ENCODE measurements around the gene PRSS27. TPM values are rescaled to one million over a fixed set of nuclear protein-coding genes. Genes with fewer than 3 reads are reported as not detected.
"Not testable (repeated sequence)": the region's sequence is repeated elsewhere in the genome, so short reads cannot be mapped to it uniquely, and the experiment has no call there.

Gene PRSS27
- total and polyA plus RNA-seq, 2 experiments from 2014 or later: 12.1 to 17.0 TPM

DNA sequence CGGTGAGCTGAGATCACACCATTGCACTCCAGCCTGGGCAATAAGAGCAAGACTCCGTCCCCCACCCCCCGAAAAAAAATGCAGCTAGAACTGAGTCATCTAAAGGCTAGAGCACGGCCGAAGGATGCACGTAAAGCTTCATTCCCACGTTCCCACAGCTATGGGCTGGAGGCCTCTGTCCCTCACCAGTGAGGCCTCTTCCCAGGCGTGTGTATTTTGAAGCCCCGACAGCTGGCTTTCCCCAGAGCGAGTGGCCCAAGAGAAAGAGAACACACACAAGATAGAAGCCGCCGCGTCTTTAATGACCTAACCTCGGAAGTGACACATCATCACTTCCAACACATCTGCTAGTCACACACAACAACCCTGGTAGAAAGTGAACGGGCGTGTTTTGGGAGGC, 44.3 kb downstream of the PRSS27 start:
- no peak for DNase-seq (ENCODE audit: low read depth in 1 of 2, low spot score in 1 of 2)
- no peak overlapping the region for H3K27ac ChIP-seq

GRCh38 chr16:2675021-2675420, 45.0 kb downstream of the PRSS27 start:
- Histone ChIP-seq H3K9me3 (ENCODE audit: low read depth) (no peaks in the 10 kb centered on the region), H3K27ac (no peak overlapping the region), H3K27me3 (no peaks in the 10 kb centered on the region), H3K4me1 (ENCODE audit: low read depth) (peaks cover 9% of the 10 kb centered on the region), H3K36me3 (no peaks in the 10 kb centered on the region), H3K4me3 (no peak overlapping the region)
- TF ChIP-seq, protein P1, sequence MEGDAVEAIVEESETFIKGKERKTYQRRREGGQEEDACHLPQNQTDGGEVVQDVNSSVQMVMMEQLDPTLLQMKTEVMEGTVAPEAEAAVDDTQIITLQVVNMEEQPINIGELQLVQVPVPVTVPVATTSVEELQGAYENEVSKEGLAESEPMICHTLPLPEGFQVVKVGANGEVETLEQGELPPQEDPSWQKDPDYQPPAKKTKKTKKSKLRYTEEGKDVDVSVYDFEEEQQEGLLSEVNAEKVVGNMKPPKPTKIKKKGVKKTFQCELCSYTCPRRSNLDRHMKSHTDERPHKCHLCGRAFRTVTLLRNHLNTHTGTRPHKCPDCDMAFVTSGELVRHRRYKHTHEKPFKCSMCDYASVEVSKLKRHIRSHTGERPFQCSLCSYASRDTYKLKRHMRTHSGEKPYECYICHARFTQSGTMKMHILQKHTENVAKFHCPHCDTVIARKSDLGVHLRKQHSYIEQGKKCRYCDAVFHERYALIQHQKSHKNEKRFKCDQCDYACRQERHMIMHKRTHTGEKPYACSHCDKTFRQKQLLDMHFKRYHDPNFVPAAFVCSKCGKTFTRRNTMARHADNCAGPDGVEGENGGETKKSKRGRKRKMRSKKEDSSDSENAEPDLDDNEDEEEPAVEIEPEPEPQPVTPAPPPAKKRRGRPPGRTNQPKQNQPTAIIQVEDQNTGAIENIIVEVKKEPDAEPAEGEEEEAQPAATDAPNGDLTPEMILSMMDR (IDR thresholded peaks at IDR 0.05; ENCODE audit: low read depth, low read length): no peak
- no peak for DNase-seq (ENCODE audit: low read depth in 1 of 2, low spot score in 1 of 2)

More for the DNA sequence above, 44.3 kb downstream of the PRSS27 start:
- Histone ChIP-seq H3K27me3 (no peaks in the 10 kb centered on the region), H3K36me3 (no peaks in the 10 kb centered on the region), H3K9me3 (ENCODE audit: low read depth) (no peaks in the 10 kb centered on the region), H3K4me3 (no peak overlapping the region), H3K4me1 (ENCODE audit: low read depth) (peaks cover 9% of the 10 kb centered on the region)
- TF ChIP-seq, protein P1 (IDR thresholded peaks at IDR 0.05; ENCODE audit: low read depth, low read length): no peak

DNA sequence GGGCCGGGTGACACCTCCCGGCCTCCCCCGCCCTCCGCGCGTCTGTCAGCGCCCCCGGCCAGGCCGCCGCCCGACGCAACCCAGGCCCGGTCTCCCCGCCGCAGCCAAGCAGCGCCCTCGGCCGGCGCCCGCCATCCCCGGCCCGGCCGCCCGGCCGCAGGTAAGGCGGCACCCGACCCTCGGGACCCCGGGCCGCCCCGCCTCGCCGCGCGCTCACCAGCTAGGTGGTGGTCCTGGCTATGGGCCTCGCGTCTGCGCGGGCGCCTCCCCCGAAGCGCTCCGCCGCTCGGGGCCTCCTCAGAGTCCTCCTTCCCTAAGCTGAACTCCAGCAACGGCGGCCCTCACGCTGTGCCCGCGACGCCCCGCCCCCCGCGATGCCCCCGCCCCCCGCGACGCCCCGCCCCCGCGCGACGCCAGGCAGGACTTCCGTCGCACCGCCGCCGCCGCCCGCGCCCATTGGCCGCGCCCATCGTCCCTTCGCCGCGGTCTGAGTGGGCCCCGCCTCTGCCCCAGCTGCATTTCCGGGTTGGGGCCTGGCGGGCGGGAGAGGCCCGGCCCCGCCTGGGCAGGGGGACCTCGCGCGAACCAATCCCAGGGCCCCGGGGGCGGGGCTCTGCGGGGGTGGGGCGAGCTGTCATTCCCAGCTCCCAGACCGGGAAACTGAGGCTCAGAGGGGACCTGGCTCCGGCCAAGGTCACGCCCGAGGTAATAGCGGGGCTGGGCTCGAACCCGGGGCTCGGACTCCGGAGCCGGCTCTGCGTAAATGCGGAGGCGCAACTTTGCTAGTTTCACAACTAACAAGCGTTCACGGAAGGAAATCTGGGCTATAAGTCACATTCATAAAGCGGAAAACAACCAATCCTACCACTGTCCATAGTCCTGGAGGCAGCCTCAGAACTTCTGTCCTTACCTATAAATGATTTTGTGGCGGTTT, 46.7 kb downstream of the PRSS27 start:
- DNase-seq (ENCODE audit: low read depth in 1 of 2, low spot score in 1 of 2): peak; percentile 98 to 99
- H3K27ac ChIP-seq: peak overlapping the region; percentile 97
- TF ChIP-seq, protein P1 (IDR thresholded peaks at IDR 0.05; ENCODE audit: low read depth, low read length): no peak
- H3K4me1 ChIP-seq (ENCODE audit: low read depth): peaks cover 9% of the 10 kb centered on the region
- no peaks in the 10 kb centered on the region for H3K27me3 ChIP-seq
- H3K9me3 ChIP-seq (ENCODE audit: low read depth): no peaks in the 10 kb centered on the region
- peak overlapping the region; percentile 65 for H3K4me3 ChIP-seq
- peaks cover 11% of the 10 kb centered on the region for H3K36me3 ChIP-seq

GRCh38 chr16:2671741-2672140, 48.3 kb downstream of the PRSS27 start:
- DNase-seq (ENCODE audit: low read depth in 1 of 2, low spot score in 1 of 2): no peak
- H3K27ac ChIP-seq: peak overlapping the region; percentile 71
- TF ChIP-seq, protein P1 (IDR thresholded peaks at IDR 0.05; ENCODE audit: low read depth, low read length): no peak
- peaks cover 9% of the 10 kb centered on the region for H3K4me1 ChIP-seq (ENCODE audit: low read depth)
- peaks cover 12% of the 10 kb centered on the region for H3K36me3 ChIP-seq
- H3K4me3 ChIP-seq: no peak overlapping the region
- H3K27me3 ChIP-seq: no peaks in the 10 kb centered on the region
- no peaks in the 10 kb centered on the region for H3K9me3 ChIP-seq (ENCODE audit: low read depth)

DNA sequence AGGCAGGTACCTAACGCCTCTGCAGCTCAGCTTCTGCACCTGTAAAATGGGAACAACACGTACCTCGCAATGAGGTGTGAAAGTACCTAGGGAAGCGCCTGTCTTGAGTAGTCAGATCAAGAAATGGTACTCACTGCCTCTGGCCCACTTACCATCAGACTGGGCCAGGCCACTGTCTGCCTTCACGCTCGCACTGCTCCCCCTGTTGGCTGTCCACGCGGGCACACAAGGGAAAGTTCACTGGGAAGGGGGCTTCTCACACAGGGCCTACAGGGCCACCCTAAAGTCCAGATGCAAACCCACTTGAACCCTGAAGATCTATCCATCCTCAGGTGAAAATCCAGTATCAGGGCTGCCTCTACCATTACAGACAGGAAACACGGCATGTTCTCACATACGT, 48.8 kb downstream of the PRSS27 start:
- H3K36me3 ChIP-seq: peaks cover 12% of the 10 kb centered on the region
- TF ChIP-seq, protein P1 (IDR thresholded peaks at IDR 0.05; ENCODE audit: low read depth, low read length): peak; percentile 30
- H3K4me1 ChIP-seq (ENCODE audit: low read depth); H3K4me3 ChIP-seq; H3K27ac ChIP-seq; H3K27me3 ChIP-seq; H3K9me3 ChIP-seq (ENCODE audit: low read depth): not testable (repeated sequence)
- peak in 1 of 2 donors; percentile 16 for DNase-seq (ENCODE audit: low read depth in 1 of 2, low spot score in 1 of 2)
